Germinal center (tissue), 1 donor: ENCODE measurements around the gene CCDC138.

Experiments
- DNase-seq: peaks from one replicate; pipeline ENCODE4 v3.0.0; 2012; ENCODE audit warnings: mixed read lengths, low spot score

The CCDC138 gene

GRCh38 chr2:108896741-108897140 is 110.2 kb downstream of the CCDC138 start:
- no peak for DNase-seq

- DNase-seq = no peak
Measured at GRCh38 chr2:108898315-108899082, 111.9 kb downstream of the CCDC138 start.

GRCh38 chr2:108904680-108905079 is 118.1 kb downstream of the CCDC138 start:
- DNase-seq = no peak

- no peak for DNase-seq
Measured at GRCh38 chr2:108905176-108905575, 118.6 kb downstream of the CCDC138 start.

- DNase-seq = no peak
Measured at GRCh38 chr2:108905906-108906305, 119.3 kb downstream of the CCDC138 start.

GRCh38 chr2:108906403-108907077 is 120.0 kb downstream of the CCDC138 start:
- DNase-seq = no peak

- DNase-seq = no peak
Measured at GRCh38 chr2:108907822-108908712, 121.5 kb downstream of the CCDC138 start.

GRCh38 chr2:108908713-108909070 is 122.1 kb downstream of the CCDC138 start:
- DNase-seq = no peak

- DNase-seq = no peak
Measured at GRCh38 chr2:108909275-108909823, 122.8 kb downstream of the CCDC138 start.

- DNase-seq = no peak
Measured at GRCh38 chr2:108910011-108910431, 123.5 kb downstream of the CCDC138 start.

- DNase-seq = no peak
Measured at GRCh38 chr2:108910541-108911396, 124.2 kb downstream of the CCDC138 start.

GRCh38 chr2:108911401-108911800 is 124.8 kb downstream of the CCDC138 start:
- no peak for DNase-seq

- no peak for DNase-seq
Measured at GRCh38 chr2:108911807-108912628, 125.4 kb downstream of the CCDC138 start.

GRCh38 chr2:108912629-108912902 is 126.0 kb downstream of the CCDC138 start:
- DNase-seq = no peak

- DNase-seq = no peak
Measured at GRCh38 chr2:108916122-108916795, 129.7 kb downstream of the CCDC138 start.

GRCh38 chr2:108916796-108917421 is 130.3 kb downstream of the CCDC138 start:
- no peak for DNase-seq

GRCh38 chr2:108917526-108917925 is 131.0 kb downstream of the CCDC138 start:
- no peak for DNase-seq

- DNase-seq = no peak
Measured at GRCh38 chr2:108918156-108918874, 131.7 kb downstream of the CCDC138 start.

GRCh38 chr2:108918941-108919341 is 132.4 kb downstream of the CCDC138 start:
- DNase-seq = no peak
